ENCODE results near the gene ZNF423. TPM values are rescaled to one million over a fixed set of nuclear protein-coding genes. Genes with fewer than 3 reads are reported as not detected.

ZNF423 gene
- total RNA-seq, 1 donor from 2014 or later = 0.69 TPM

- no peak for TF ChIP-seq CTCF (conservative IDR thresholded peaks at IDR 0.05; ENCODE audit: low read depth, low read length)
- no peak overlapping the region for H3K4me3 ChIP-seq (ENCODE audit: low read depth, low read length)
- DNase-seq (ENCODE audit: low read depth) = no peak
Measured at GRCh38 chr16:49602976-49603310, 253.0 kb downstream of the ZNF423 start.

- TF ChIP-seq CTCF (conservative IDR thresholded peaks at IDR 0.05; ENCODE audit: low read depth, low read length) = no peak
- peak; percentile 19 for DNase-seq (ENCODE audit: low read depth)
- peak overlapping the region; percentile 36 for H3K4me3 ChIP-seq (ENCODE audit: low read depth, low read length)
Measured at GRCh38 chr16:49602201-49602975, 253.5 kb downstream of the ZNF423 start.

- TF ChIP-seq CTCF (conservative IDR thresholded peaks at IDR 0.05; ENCODE audit: low read depth, low read length) = no peak
- no peak for DNase-seq (ENCODE audit: low read depth)
- no peak overlapping the region for H3K4me3 ChIP-seq (ENCODE audit: low read depth, low read length)
Measured at GRCh38 chr16:49601576-49601975, 254.3 kb downstream of the ZNF423 start.

- no peak for DNase-seq (ENCODE audit: low read depth)
- no peak for TF ChIP-seq CTCF (conservative IDR thresholded peaks at IDR 0.05; ENCODE audit: low read depth, low read length)
Measured at GRCh38 chr16:49600976-49601375, 254.9 kb downstream of the ZNF423 start.

GRCh38 chr16:49600536-49600935 is 255.4 kb downstream of the ZNF423 start:
- no peak for DNase-seq (ENCODE audit: low read depth)
- no peak overlapping the region for H3K4me3 ChIP-seq (ENCODE audit: low read depth, low read length)
- TF ChIP-seq CTCF (conservative IDR thresholded peaks at IDR 0.05; ENCODE audit: low read depth, low read length) = no peak

More at GRCh38 chr16:49600976-49601375, 254.9 kb downstream of the ZNF423 start:
- no peak overlapping the region for H3K4me3 ChIP-seq (ENCODE audit: low read depth, low read length)

GRCh38 chr16:49599704-49600103 is 256.2 kb downstream of the ZNF423 start:
- TF ChIP-seq CTCF (conservative IDR thresholded peaks at IDR 0.05; ENCODE audit: low read depth, low read length) = no peak
- H3K4me3 ChIP-seq (ENCODE audit: low read depth, low read length) = no peak overlapping the region
- no peak for DNase-seq (ENCODE audit: low read depth)

GRCh38 chr16:49599281-49599680 is 256.6 kb downstream of the ZNF423 start:
- no peak overlapping the region for H3K4me3 ChIP-seq (ENCODE audit: low read depth, low read length)
- TF ChIP-seq CTCF (conservative IDR thresholded peaks at IDR 0.05; ENCODE audit: low read depth, low read length) = no peak
- DNase-seq (ENCODE audit: low read depth) = no peak
